Measurements from ENCODE around the gene GOLGA1. TPM values are rescaled to one million over a fixed set of nuclear protein-coding genes. Genes with fewer than 3 reads are reported as not detected.

Gene GOLGA1
- polyA plus RNA-seq, 1 of the 3 experiments (the other 2 are of a cell fraction): 10.0 TPM

DNA sequence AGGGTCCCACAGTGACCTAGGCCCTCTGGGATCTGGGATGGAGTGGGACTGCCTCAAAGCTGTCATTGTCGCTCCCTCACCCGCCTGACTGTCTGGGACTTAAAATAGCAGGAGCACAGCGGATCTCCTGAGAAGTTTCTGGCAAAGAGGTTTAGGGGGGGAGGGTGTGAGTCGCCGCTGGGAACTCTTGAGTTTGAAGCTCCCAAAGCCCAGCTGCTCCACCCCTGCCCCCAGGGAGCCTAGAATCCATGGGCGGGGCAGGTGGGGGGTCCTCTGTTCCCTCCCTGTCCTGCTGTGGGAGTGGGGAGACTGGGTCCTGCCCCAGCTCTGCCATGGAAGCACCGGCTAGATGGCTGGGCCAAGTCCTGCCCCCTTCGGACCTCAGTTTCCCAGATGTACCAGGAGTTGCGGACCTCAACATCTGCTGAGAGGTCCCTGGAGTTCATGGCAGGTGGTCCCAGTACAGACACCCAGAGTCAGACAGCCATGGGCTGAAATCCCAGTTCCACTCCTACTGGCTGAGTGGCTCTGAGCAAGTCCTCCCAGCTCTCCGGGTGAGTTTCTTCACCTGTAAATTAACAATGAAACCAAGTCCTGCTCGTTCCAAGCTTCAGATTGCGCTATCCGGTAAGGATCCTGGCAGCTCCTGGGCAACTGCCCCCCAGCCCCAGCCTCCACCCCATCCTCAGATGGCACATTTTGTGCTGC lies 88.6 kb downstream of the GOLGA1 start:
- Histone ChIP-seq H3K9me2 (no peaks in the 10 kb centered on the region), H3K36me3 (replicated peaks in 1 of 2; ENCODE audit: control insufficient read depth in 1 of 2, insufficient read depth in 2 of 2, low read length in 1 of 2) (peaks cover 3 to 10% of the 10 kb centered on the region in 2 experiments), H3K27ac (ENCODE audit: low read depth in 2 of 2, low read length in 1 of 2) (no peak overlapping the region), H3K9ac (0 out of 2 replicates have a peak overlapping the region, but pooled peaks have one; percentile 30), H3K4me3 (ENCODE audit: low read depth in 2 of 2, low read length in 1 of 2) (peak overlapping the region in 1 of 2 experiments; percentile 62; a peak in 2 of 4 replicates), H2AFZ (ENCODE audit: low read depth) (peak overlapping the region; percentile 81; the same call in 1 of the 2 replicates), H3K79me2 (ENCODE audit: insufficient read depth) (no peaks in the 10 kb centered on the region), H3F3A (replicated peaks; ENCODE audit: insufficient read depth) (peaks cover 23% of the 10 kb centered on the region), H4K20me1 (ENCODE audit: insufficient read depth) (peaks cover 14% of the 10 kb centered on the region), H3K27me3 (ENCODE audit: insufficient read depth) (no peaks in the 10 kb centered on the region), H3K4me2 (peak overlapping the region; percentile 77), H3K4me1 (ENCODE audit: control insufficient read depth in 1 of 2, insufficient read depth in 2 of 2, low read depth in 1 of 2, low read length in 1 of 2) (peaks cover 0 to 4% of the 10 kb centered on the region in 2 experiments; a peak in 1 of 4 replicates), H3K9me3 (no peaks in the 10 kb centered on the region)
- ChIA-PET CTCF (interaction anchor here (0.6 to 33.6 kb wide), 48 partner anchors 10 to 1217 kb away, joined by 3 to 1436 read pairs (median 5); partner anchors contain the start of genes ARPC5L, NR6A1, OLFML2A and RPL35), POLR2A (interaction anchor here (1.0 to 5.0 kb wide), 3 partner anchors 10 to 80 kb away, joined by 3 to 42 read pairs (median 12); partner anchors contain the start of genes ARPC5L, NR6A1 and RPL35)
- 71% methylated on average over 8 of the region's 13 CpGs for WGBS (ENCODE audit: low lambda C conversion rate)
- DNase-seq: peak; percentile 14
- TF ChIP-seq SMC3 (IDR thresholded peaks at IDR 0.05; ENCODE audit: low read depth, low read length) (no peak), GABPA (IDR thresholded peaks at IDR 0.05; ENCODE audit: low read depth) (no peak)
- TF ChIP-seq, protein P1, sequence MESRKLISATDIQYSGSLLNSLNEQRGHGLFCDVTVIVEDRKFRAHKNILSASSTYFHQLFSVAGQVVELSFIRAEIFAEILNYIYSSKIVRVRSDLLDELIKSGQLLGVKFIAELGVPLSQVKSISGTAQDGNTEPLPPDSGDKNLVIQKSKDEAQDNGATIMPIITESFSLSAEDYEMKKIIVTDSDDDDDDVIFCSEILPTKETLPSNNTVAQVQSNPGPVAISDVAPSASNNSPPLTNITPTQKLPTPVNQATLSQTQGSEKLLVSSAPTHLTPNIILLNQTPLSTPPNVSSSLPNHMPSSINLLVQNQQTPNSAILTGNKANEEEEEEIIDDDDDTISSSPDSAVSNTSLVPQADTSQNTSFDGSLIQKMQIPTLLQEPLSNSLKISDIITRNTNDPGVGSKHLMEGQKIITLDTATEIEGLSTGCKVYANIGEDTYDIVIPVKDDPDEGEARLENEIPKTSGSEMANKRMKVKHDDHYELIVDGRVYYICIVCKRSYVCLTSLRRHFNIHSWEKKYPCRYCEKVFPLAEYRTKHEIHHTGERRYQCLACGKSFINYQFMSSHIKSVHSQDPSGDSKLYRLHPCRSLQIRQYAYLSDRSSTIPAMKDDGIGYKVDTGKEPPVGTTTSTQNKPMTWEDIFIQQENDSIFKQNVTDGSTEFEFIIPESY (IDR thresholded peaks at IDR 0.05; ENCODE audit: borderline replicate concordance, low read depth): no peak

- H3K4me2 ChIP-seq: no peak overlapping the region
- TF ChIP-seq, protein P2, sequence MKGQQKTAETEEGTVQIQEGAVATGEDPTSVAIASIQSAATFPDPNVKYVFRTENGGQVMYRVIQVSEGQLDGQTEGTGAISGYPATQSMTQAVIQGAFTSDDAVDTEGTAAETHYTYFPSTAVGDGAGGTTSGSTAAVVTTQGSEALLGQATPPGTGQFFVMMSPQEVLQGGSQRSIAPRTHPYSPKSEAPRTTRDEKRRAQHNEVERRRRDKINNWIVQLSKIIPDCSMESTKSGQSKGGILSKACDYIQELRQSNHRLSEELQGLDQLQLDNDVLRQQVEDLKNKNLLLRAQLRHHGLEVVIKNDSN (IDR thresholded peaks at IDR 0.05; ENCODE audit: borderline replicate concordance, low read depth): no peak
- TF ChIP-seq RCOR1 (IDR thresholded peaks at IDR 0.05; ENCODE audit: low read length) (no peak), GABPA (IDR thresholded peaks at IDR 0.05; ENCODE audit: low read depth) (no peak), RAD21 (IDR thresholded peaks at IDR 0.05; ENCODE audit: low read length) (no peak), NRF1 (IDR thresholded peaks at IDR 0.05; ENCODE audit: low read depth, low read length) (no peak), POLR2AphosphoS5 (IDR thresholded peaks at IDR 0.05; ENCODE audit: low read depth, low read length) (no peak), FOXJ3 (CRISPR knock-in tag; IDR thresholded peaks at IDR 0.05) (no peak), MEF2A (IDR thresholded peaks at IDR 0.05; ENCODE audit: borderline replicate concordance, low read depth) (no peak), MXI1 (IDR thresholded peaks at IDR 0.05; ENCODE audit: low read depth, low read length) (no peak), EP300 (IDR thresholded peaks at IDR 0.05; ENCODE audit: borderline replicate concordance in 1 of 2, low read depth in 1 of 2, low read length in 1 of 2) (no peak), JUND (IDR thresholded peaks at IDR 0.05) (no peak), NFIC (IDR thresholded peaks at IDR 0.05; ENCODE audit: borderline replicate concordance) (no peak), ELF1 (IDR thresholded peaks at IDR 0.05) (no peak)
- TF ChIP-seq, protein P3, sequence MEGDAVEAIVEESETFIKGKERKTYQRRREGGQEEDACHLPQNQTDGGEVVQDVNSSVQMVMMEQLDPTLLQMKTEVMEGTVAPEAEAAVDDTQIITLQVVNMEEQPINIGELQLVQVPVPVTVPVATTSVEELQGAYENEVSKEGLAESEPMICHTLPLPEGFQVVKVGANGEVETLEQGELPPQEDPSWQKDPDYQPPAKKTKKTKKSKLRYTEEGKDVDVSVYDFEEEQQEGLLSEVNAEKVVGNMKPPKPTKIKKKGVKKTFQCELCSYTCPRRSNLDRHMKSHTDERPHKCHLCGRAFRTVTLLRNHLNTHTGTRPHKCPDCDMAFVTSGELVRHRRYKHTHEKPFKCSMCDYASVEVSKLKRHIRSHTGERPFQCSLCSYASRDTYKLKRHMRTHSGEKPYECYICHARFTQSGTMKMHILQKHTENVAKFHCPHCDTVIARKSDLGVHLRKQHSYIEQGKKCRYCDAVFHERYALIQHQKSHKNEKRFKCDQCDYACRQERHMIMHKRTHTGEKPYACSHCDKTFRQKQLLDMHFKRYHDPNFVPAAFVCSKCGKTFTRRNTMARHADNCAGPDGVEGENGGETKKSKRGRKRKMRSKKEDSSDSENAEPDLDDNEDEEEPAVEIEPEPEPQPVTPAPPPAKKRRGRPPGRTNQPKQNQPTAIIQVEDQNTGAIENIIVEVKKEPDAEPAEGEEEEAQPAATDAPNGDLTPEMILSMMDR (IDR thresholded peaks at IDR 0.05): no peak
- H3K27me3 ChIP-seq (ENCODE audit: insufficient read depth): no peaks in the 10 kb centered on the region
- no peak overlapping the region for H2AFZ ChIP-seq (ENCODE audit: low read depth)
- CTCF ChIA-PET: interaction anchor here (7.7 to 33.6 kb wide), 3 partner anchors 14 to 74 kb away, joined by 215 to 1436 read pairs (median 353); partner anchors contain the start of genes NR6A1 and OLFML2A
- H3K9me3 ChIP-seq: no peaks in the 10 kb centered on the region
- no peak overlapping the region for H3K9ac ChIP-seq
- DNase-seq: no peak
- H4K20me1 ChIP-seq (ENCODE audit: insufficient read depth): no peaks in the 10 kb centered on the region
- H3K4me3 ChIP-seq (ENCODE audit: low read depth in 2 of 2, low read length in 1 of 2): no peak overlapping the region
- H3K79me2 ChIP-seq (ENCODE audit: insufficient read depth): no peaks in the 10 kb centered on the region
- POLR2A ChIA-PET: no interaction called here
- 49% methylated on average over 10 of the region's 10 CpGs for WGBS (ENCODE audit: low lambda C conversion rate)
- no peaks in the 10 kb centered on the region for H3K9me2 ChIP-seq
- peaks cover 0 to 4% of the 10 kb centered on the region in 2 experiments; a peak in 1 of 4 replicates for H3K4me1 ChIP-seq (ENCODE audit: control insufficient read depth in 1 of 2, insufficient read depth in 2 of 2, low read depth in 1 of 2, low read length in 1 of 2)
- H3F3A ChIP-seq (replicated peaks; ENCODE audit: insufficient read depth): peaks cover 3% of the 10 kb centered on the region
- no peak overlapping the region for H3K27ac ChIP-seq (ENCODE audit: low read depth in 2 of 2, low read length in 1 of 2)
- H3K36me3 ChIP-seq (replicated peaks in 1 of 2; ENCODE audit: control insufficient read depth in 1 of 2, insufficient read depth in 2 of 2, low read length in 1 of 2): no peaks in the 10 kb centered on the region
Observed at GRCh38 chr9:124849801-124850200, 91.1 kb downstream of the GOLGA1 start.
